ENCODE results near the gene ATG5. TPM values are rescaled to one million over a fixed set of nuclear protein-coding genes. Genes with fewer than 3 reads are reported as not detected.

ATG5 gene
- total and polyA plus RNA-seq, 11 donors = 8.8 to 23.9 (median 14.3) TPM

DNA sequence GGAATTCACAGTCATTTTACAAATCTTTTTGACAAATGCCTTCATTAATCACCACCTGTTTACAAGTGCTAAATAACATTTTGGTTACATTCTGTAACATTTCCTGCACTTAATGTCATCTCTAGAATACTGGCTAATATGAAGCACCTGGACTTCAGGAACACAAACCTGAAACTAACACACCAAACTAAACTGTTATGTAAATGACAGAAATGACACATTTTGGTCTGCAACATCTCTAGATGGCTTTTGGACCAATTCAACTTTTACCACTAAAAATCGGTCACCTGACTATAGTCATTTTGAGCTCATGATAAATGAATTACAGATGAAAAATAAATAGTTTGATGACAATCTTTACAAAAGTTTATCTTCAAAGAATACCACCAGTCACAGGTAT is 80.6 kb downstream of the ATG5 start:
- TF ChIP-seq POLR2A (IDR thresholded peaks at IDR 0.05) = no peak
- TF ChIP-seq, protein P1, sequence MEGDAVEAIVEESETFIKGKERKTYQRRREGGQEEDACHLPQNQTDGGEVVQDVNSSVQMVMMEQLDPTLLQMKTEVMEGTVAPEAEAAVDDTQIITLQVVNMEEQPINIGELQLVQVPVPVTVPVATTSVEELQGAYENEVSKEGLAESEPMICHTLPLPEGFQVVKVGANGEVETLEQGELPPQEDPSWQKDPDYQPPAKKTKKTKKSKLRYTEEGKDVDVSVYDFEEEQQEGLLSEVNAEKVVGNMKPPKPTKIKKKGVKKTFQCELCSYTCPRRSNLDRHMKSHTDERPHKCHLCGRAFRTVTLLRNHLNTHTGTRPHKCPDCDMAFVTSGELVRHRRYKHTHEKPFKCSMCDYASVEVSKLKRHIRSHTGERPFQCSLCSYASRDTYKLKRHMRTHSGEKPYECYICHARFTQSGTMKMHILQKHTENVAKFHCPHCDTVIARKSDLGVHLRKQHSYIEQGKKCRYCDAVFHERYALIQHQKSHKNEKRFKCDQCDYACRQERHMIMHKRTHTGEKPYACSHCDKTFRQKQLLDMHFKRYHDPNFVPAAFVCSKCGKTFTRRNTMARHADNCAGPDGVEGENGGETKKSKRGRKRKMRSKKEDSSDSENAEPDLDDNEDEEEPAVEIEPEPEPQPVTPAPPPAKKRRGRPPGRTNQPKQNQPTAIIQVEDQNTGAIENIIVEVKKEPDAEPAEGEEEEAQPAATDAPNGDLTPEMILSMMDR (IDR thresholded peaks at IDR 0.05) = no peak
- Histone ChIP-seq H3K4me1 (no peaks in the 10 kb centered on the region), H3K36me3 (peaks cover 0 to 24% (median 19%) of the 10 kb centered on the region in 9 donors), H3K9me3 (no peaks in the 10 kb centered on the region), H3K27me3 (no peaks in the 10 kb centered on the region), H3K4me3 (no peak overlapping the region), H3K27ac (no peak overlapping the region)
- DNase-seq = no peak
- 97 to 99% (median 97%) methylated on average over 1 of the region's 1 CpG for WGBS, 4 donors
- ATAC-seq = no peak
- intact Hi-C loops (cut with DNase I) = no loop called here

DNA sequence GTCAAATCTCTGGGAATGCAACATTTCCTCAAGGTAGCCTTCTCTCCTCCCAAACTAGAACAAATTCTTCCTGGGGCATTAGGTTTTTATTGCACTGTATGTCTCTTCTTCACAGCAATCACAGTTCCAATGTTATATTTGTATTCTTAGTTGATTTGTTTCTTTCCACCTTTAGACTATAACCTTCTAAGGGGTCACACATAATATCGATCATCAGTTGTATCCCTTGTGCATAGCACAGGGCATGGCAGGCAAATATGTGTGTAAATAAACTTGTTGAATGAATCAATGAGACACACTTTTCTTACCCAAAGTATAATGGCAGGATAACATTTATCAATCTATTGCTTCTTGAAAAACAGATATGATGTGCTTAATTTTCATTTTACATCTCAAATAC is 81.0 kb downstream of the ATG5 start:
- peaks cover 0 to 24% (median 19%) of the 10 kb centered on the region in 9 donors for H3K36me3 ChIP-seq
- ATAC-seq (no peak), DNase-seq (no peak)
- no peak overlapping the region for H3K27ac ChIP-seq
- H3K4me1 ChIP-seq = no peaks in the 10 kb centered on the region
- intact Hi-C loops (cut with DNase I) = no loop called here
- no peak overlapping the region for H3K4me3 ChIP-seq
- no peaks in the 10 kb centered on the region for H3K9me3 ChIP-seq
- no peaks in the 10 kb centered on the region for H3K27me3 ChIP-seq
- no peak for TF ChIP-seq POLR2A (IDR thresholded peaks at IDR 0.05)
- TF ChIP-seq, protein P1 (IDR thresholded peaks at IDR 0.05) = no peak
- 90 to 100% (median 98%) methylated on average over 1 of the region's 1 CpG for WGBS, 4 donors

DNA sequence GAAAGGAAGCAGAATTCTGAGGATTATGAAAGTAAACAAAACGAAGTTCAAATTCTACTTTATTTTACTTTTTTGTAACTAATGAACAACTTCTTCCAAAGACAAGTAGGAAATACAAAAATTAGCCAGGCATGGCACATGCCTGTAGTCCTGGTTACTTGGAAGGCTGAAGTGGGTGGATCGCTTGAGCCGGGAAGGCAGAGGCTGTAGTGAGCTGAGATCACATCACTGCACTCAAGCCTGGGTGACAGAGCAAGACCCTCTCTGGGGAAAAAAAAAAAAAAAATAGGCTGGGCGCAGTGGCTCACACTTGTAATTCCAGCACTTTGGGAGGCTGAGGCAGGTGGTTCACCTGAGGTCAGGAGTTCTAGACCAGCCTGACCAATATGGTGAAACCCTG is 82.3 kb downstream of the ATG5 start:
- Histone ChIP-seq H3K4me1 (no peaks in the 10 kb centered on the region), H3K27ac (no peak overlapping the region), H3K9me3 (no peaks in the 10 kb centered on the region), H3K4me3 (no peak overlapping the region), H3K36me3 (peaks cover 0 to 19% (median 17%) of the 10 kb centered on the region in 9 donors), H3K27me3 (no peaks in the 10 kb centered on the region)
- 86 to 96% (median 93%) methylated on average over 4 of the region's 4 CpGs for WGBS, 4 donors
- intact Hi-C loops (cut with DNase I) = no loop called here
- DNase-seq (no peak), ATAC-seq (no peak)
- TF ChIP-seq, protein P1 (IDR thresholded peaks at IDR 0.05) = no peak
- no peak for TF ChIP-seq POLR2A (IDR thresholded peaks at IDR 0.05)

DNA sequence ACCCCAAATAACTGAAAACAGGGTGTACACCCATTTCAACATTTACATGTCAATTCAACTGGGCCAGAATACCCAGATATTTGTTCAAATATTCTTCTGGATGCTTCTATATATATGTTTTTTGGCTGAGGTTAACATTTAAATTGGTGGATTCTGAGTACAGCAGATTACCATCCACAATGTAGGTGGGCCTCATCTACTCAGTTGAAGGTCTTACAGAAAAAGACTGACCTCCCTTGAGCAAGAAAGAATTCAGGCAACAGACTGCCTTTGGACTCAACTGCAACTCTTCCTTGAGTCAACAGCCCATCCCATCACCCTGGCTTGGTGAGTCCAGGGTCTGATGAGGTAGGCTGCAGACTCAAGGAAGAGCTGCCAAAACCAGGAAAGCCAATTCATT is 84.1 kb downstream of the ATG5 start:
- Histone ChIP-seq H3K27me3 (no peaks in the 10 kb centered on the region), H3K4me3 (no peak overlapping the region), H3K27ac (no peak overlapping the region), H3K9me3 (no peaks in the 10 kb centered on the region), H3K36me3 (peaks cover 0 to 1% (median under 1%) of the 10 kb centered on the region in 9 donors), H3K4me1 (no peaks in the 10 kb centered on the region)
- no peak for ATAC-seq
- TF ChIP-seq POLR2A (IDR thresholded peaks at IDR 0.05) = no peak
- TF ChIP-seq, protein P1 (IDR thresholded peaks at IDR 0.05) = no peak
- intact Hi-C loops (cut with DNase I) = no loop called here
- no peak for DNase-seq

All from heart left ventricle (tissue), 16 donors.